Heart left ventricle (tissue), 13 donors: ENCODE results near the gene ANGPTL2.

Source experiments
- CTCF ChIP-seq, 12 donors: fragments of 200-600 bp; sonication (generic) in 4 of 12; IDR thresholded peaks; one replicate each; pipeline versions ENCODE4 v1.5.0 to v1.8.0; 2018 to 2022; ENCODE audit warnings: antibody characterized with exemption in 12 of 12, mild to moderate bottlenecking in 5 of 12
- POLR2A ChIP-seq, 2 donors: fragments of 450-650 bp; IDR thresholded peaks; one replicate each; pipeline ENCODE4 v1.6.1; 2017; ENCODE audit warnings: antibody characterized with exemption in 2 of 2, mild to moderate bottlenecking in 2 of 2, moderate library complexity in 2 of 2
- donor health status: ischemic (EF 13 %, LVEDD 7.1; RV severe dilation, severe dysfunction).
- donor health status: DM: no; HTN: yes; CAD: no.
- donor health status: DM: no; HTN: no; CAD: no.
- donor health status: ischemic (EF 25% LVEDD 6.9; RV normal size, moderate dysfunction).
- donor health status: ischemic (EF 25% LVEDD 5.7; RV mildly dilated, moderate dysfunction).
- donor health status: ischemic (EF 35%, LVEDD 5.7; RV mildly dilated, moderate dysfunction).
- donor health status: nonischemic (EF 11% LVEDD 7.7; RV severe dilation, severe dysfunction).
- donor health status: DM: yes; HTN: yes; CAD: no.
- donor health status: PGD.
- donor health status: ischemic (EF 29% LVEDD 5.4; RV normal size, mild dysfunction).
- donor health status: nonischemic (EF 23%, LVEDD 6.1; RV moderate dilation, normal function).

GRCh38 chr9:127158786-127159324, 36.4 kb upstream of the ANGPTL2 start:
- no peak for TF ChIP-seq CTCF (IDR thresholded peaks at IDR 0.05)
- TF ChIP-seq POLR2A (IDR thresholded peaks at IDR 0.05): no peak
